ENCODE measurements around the gene PAN2.

GRCh38 chr12:56282579-56282978, 51.2 kb downstream of the PAN2 start:
- TF ChIP-seq POLR2A (IDR thresholded peaks at IDR 0.05; ENCODE audit: low read depth): no peak
- no peak for TF ChIP-seq CTCF (IDR thresholded peaks at IDR 0.05)
- TF ChIP-seq EP300 (IDR thresholded peaks at IDR 0.05): no peak

All from esophagus muscularis mucosa (tissue), 4 donors.